ENCODE results near the gene KRTAP3-3.
"Not testable (repeated sequence)": the region's sequence is repeated elsewhere in the genome, so short reads cannot be mapped to it uniquely, and the experiment has no call there.

The KRTAP3-3 gene

GRCh38 chr17:41003926-41004325 lies 10.0 kb upstream of the KRTAP3-3 start:
- DNase-seq, result no peak

GRCh38 chr17:41002814-41003213 lies 8.8 kb upstream of the KRTAP3-3 start:
- no peak for DNase-seq

- DNase-seq, result no peak
These were observed 7.8 kb upstream of the KRTAP3-3 start for GRCh38 chr17:41001795-41002194.

- DNase-seq, result not testable (repeated sequence)
These were observed 5.6 kb upstream of the KRTAP3-3 start, which contains the start of gene KRTAP3-2 for GRCh38 chr17:40999563-40999962. Gene KRTAP3-2, minus strand, starts transcription at chr17:40999906. Its CDS starts 53 bp downstream, at chr17:40999853.

GRCh38 chr17:40997361-40997760 lies 3.4 kb upstream of the KRTAP3-3 start:
- no peak for DNase-seq

- no peak for DNase-seq
These were observed 2.9 kb upstream of the KRTAP3-3 start for GRCh38 chr17:40996829-40997228.

- DNase-seq, result no peak
These were observed 1.2 kb upstream of the KRTAP3-3 start for GRCh38 chr17:40995116-40995515.

GRCh38 chr17:40993084-40993483 lies 880 bp downstream of the KRTAP3-3 start:
- no peak for DNase-seq

- no peak for DNase-seq
These were observed 1.3 kb downstream of the KRTAP3-3 start for GRCh38 chr17:40992666-40993065.

GRCh38 chr17:40986920-40987319 lies 7.0 kb downstream of the KRTAP3-3 start:
- DNase-seq, result no peak

GRCh38 chr17:40984226-40984625 lies 9.7 kb downstream of the KRTAP3-3 start, which contains the start of gene KRT40:
Gene KRT40, minus strand, starts transcription at chr17:40984326. Its CDS starts 53 bp downstream, at chr17:40984273.
- no peak for DNase-seq

GRCh38 chr17:40981115-40981514 lies 12.8 kb downstream of the KRTAP3-3 start:
- no peak for DNase-seq

GRCh38 chr17:40980596-40980995 lies 13.4 kb downstream of the KRTAP3-3 start:
- no peak for DNase-seq

GRCh38 chr17:40980117-40980516 lies 13.8 kb downstream of the KRTAP3-3 start:
- no peak for DNase-seq

- DNase-seq, result no peak
These were observed 15.3 kb downstream of the KRTAP3-3 start for GRCh38 chr17:40978575-40979151.

- no peak for DNase-seq
These were observed 18.4 kb downstream of the KRTAP3-3 start for GRCh38 chr17:40975516-40975915.

GRCh38 chr17:40974366-40974765 lies 19.6 kb downstream of the KRTAP3-3 start:
- DNase-seq, result no peak

- DNase-seq, result no peak
These were observed 26.4 kb downstream of the KRTAP3-3 start for GRCh38 chr17:40967582-40967981.

- DNase-seq, result no peak
These were observed 27.1 kb downstream of the KRTAP3-3 start, which contains the start of gene KRT39 for GRCh38 chr17:40966848-40967247. Gene KRT39, minus strand, starts transcription at chr17:40966948. Its CDS starts 92 bp downstream, at chr17:40966856.

- DNase-seq, result no peak
These were observed 30.1 kb downstream of the KRTAP3-3 start for GRCh38 chr17:40963838-40964237.

- no peak for DNase-seq
These were observed 31.9 kb downstream of the KRTAP3-3 start for GRCh38 chr17:40962059-40962561.

GRCh38 chr17:40961591-40961990 lies 32.4 kb downstream of the KRTAP3-3 start:
- DNase-seq, result no peak

- DNase-seq, result no peak
These were observed 33.8 kb downstream of the KRTAP3-3 start for GRCh38 chr17:40960144-40960543.

- no peak for DNase-seq
These were observed 35.6 kb downstream of the KRTAP3-3 start for GRCh38 chr17:40958086-40958953.
